T-cell (primary cell): ENCODE measurements around the gene ZSCAN21. TPM values are rescaled to one million over a fixed set of nuclear protein-coding genes. Genes with fewer than 3 reads are reported as not detected.

Source experiments
- ATAC-seq, 4 experiments: fragments of 200-7000 bp in 3 of 4; fragments of 150-1000 bp in 1 of 4; cut with Tn5 transposase; replicated peaks in 1 of 4; 1 replicate in 3 of 4; 2 replicates in 1 of 4; pipeline ENCODE4 v1.10.0; 2021; ENCODE audit warnings: moderate library complexity in 3 of 4, mild to moderate bottlenecking in 2 of 4, moderate number of reproducible peaks in 1 of 4
- CTCF ChIA-PET, 2 donors: fragments of 300-600 bp; sonication (Branson Sonifier 250); formaldehyde crosslinking; loops; one replicate each; lab custom pipeline; 2022; ENCODE audit warnings: antibody characterized with exemption in 2 of 2; lab: Charles Lee
- POLR2A ChIA-PET, 2 donors: fragments of 300-600 bp; sonication (Branson Sonifier 250); formaldehyde crosslinking; loops; one replicate each; lab custom pipeline; 2022; ENCODE audit warnings: antibody characterized with exemption in 2 of 2; lab: Charles Lee
- DNase-seq, 35 experiments: peaks; one replicate each; pipeline versions ENCODE4 v3.0.0 to v3.0.0-alpha.2; 2013 to 2023
- H3K27ac ChIP-seq: one replicate; pipeline ENCODE4 v1.5.1; 2013; ENCODE audit warnings: low read length
- H3K27me3 ChIP-seq, 2 experiments: replicated peaks in 1 of 2; 1 replicate in 1 of 2; 2 replicates in 1 of 2; pipeline versions ENCODE4 v1.6.1 to v1.7.0; 2013; ENCODE audit warnings: low read length in 1 of 2, mixed read lengths in 1 of 2; ENCODE audit not compliant: control insufficient read depth in 2 of 2, insufficient read depth in 2 of 2; ENCODE audit errors: extremely low read depth in 1 of 2
- H3K36me3 ChIP-seq, 2 donors: 1 replicate in 1 of 2; 2 replicates in 1 of 2; pipeline versions ENCODE4 v1.6.1 to v1.7.0; 2013; ENCODE audit warnings: low read length in 1 of 2; ENCODE audit not compliant: control insufficient read depth in 2 of 2, insufficient read depth in 1 of 2; ENCODE audit errors: extremely low read depth in 1 of 2
- H3K4me1 ChIP-seq, 2 experiments: 1 replicate in 1 of 2; 2 replicates in 1 of 2; pipeline versions ENCODE4 v1.6.1 to v1.7.0; 2013; ENCODE audit warnings: low read length in 2 of 2, mixed read lengths in 1 of 2; ENCODE audit not compliant: insufficient read depth in 2 of 2, control insufficient read depth in 1 of 2; ENCODE audit errors: extremely low read depth in 1 of 2
- H3K4me3 ChIP-seq, 2 donors: 1 replicate in 1 of 2; 2 replicates in 1 of 2; pipeline versions ENCODE4 v1.5.1 to v1.7.0; 2013; ENCODE audit warnings: mild to moderate bottlenecking in 2 of 2, low read length in 1 of 2, moderate library complexity in 1 of 2; ENCODE audit not compliant: control insufficient read depth in 1 of 2; ENCODE audit errors: extremely low read depth in 1 of 2
- H3K9me3 ChIP-seq: 2 replicates; pipeline ENCODE4 v1.7.0; 2013
- H3K27ac Mint-ChIP-seq, 2 donors: one replicate each; pipeline ENCODE4 v1.8.0; 2020 to 2021; ENCODE audit warnings: mild to moderate bottlenecking in 2 of 2, mixed read lengths in 2 of 2
- H3K27me3 Mint-ChIP-seq, 2 donors: one replicate each; pipeline ENCODE4 v1.8.0; 2021 to 2022; ENCODE audit warnings: mixed read lengths in 2 of 2
- H3K36me3 Mint-ChIP-seq: one replicate; pipeline ENCODE4 v1.8.0; 2021; ENCODE audit warnings: mixed read lengths
- H3K4me1 Mint-ChIP-seq, 3 donors: one replicate each; pipeline ENCODE4 v1.8.0; 2020 to 2022; ENCODE audit warnings: mixed read lengths in 3 of 3, mild to moderate bottlenecking in 1 of 3
- H3K4me3 Mint-ChIP-seq, 3 donors: one replicate each; pipeline ENCODE4 v1.8.0; 2020 to 2022; ENCODE audit warnings: mild to moderate bottlenecking in 3 of 3, mixed read lengths in 3 of 3, moderate library complexity in 3 of 3
- H3K9me3 Mint-ChIP-seq, 3 donors: one replicate each; pipeline ENCODE4 v1.8.0; 2020 to 2022; ENCODE audit warnings: mixed read lengths in 3 of 3
- WGBS: methylation state at CpG from one replicate; pipeline ENCODE4 v1.1.5; 2013; ENCODE audit warnings: missing lambda C conversion rate; ENCODE audit not compliant: insufficient coverage; 5-methylcytosine and 5-hydroxymethylcytosine counted together
- total RNA-seq, 35 experiments: library from RNA in 6 of 35; stranded (reverse) in 6 of 35; fragments of 120-200 nt in 1 of 35; gene quantifications; one replicate each; pipeline versions ENCODE4 v1.2.1 to v1.2.4 and lab custom pipeline; 2013 to 2026

Gene ZSCAN21
- total RNA-seq, 5 donors from 2014 or later (not counting 1 experiment from before 2014, with no cell fraction given): 4.4 to 9.9 (median 9.3) TPM

- WGBS: 96% methylated on average over 11 of the region's 25 CpGs
- peaks cover 39% of the 10 kb centered on the region for H3K36me3 Mint-ChIP-seq
- no peak overlapping the region for H3K27ac Mint-ChIP-seq
- Histone ChIP-seq H3K36me3 (peaks cover 25 to 57% of the 10 kb centered on the region in 2 donors), H3K27ac (no peak overlapping the region), H3K4me1 (peaks cover 0 to 5% of the 10 kb centered on the region in 2 experiments), H3K27me3 (no peaks in the 10 kb centered on the region), H3K9me3 (no peaks in the 10 kb centered on the region), H3K4me3 (no peak overlapping the region)
- no peak overlapping the region for H3K4me3 Mint-ChIP-seq
- H3K27me3 Mint-ChIP-seq: no peaks in the 10 kb centered on the region
- peaks cover 0 to 10% (median 5%) of the 10 kb centered on the region in 3 donors for H3K4me1 Mint-ChIP-seq
- no peak for DNase-seq
- no peaks in the 10 kb centered on the region for H3K9me3 Mint-ChIP-seq
- ChIA-PET CTCF (no interaction called here), POLR2A (no interaction called here)
- ATAC-seq: no peak
These were observed 57.7 kb downstream of the ZSCAN21 start for GRCh38 chr7:100107125-100107737.

GRCh38 chr7:100107890-100108289 lies 58.3 kb downstream of the ZSCAN21 start:
- WGBS: 94% methylated on average over 10 of the region's 11 CpGs
- no peak for ATAC-seq
- Mint-ChIP-seq H3K4me3 (no peak overlapping the region), H3K27ac (no peak overlapping the region), H3K4me1 (peaks cover 0 to 4% (median 0%) of the 10 kb centered on the region in 3 donors), H3K9me3 (no peaks in the 10 kb centered on the region), H3K27me3 (no peaks in the 10 kb centered on the region), H3K36me3 (peaks cover 39% of the 10 kb centered on the region)
- no peak overlapping the region for H3K4me3 ChIP-seq
- DNase-seq: no peak
- H3K4me1 ChIP-seq: no peaks in the 10 kb centered on the region
- H3K27ac ChIP-seq: no peak overlapping the region
- ChIA-PET CTCF (no interaction called here), POLR2A (no interaction called here)
- H3K27me3 ChIP-seq: no peaks in the 10 kb centered on the region
- H3K36me3 ChIP-seq: peaks cover 25 to 63% of the 10 kb centered on the region in 2 donors
- no peaks in the 10 kb centered on the region for H3K9me3 ChIP-seq

- Mint-ChIP-seq H3K4me3 (no peak overlapping the region), H3K27ac (no peak overlapping the region), H3K4me1 (no peaks in the 10 kb centered on the region), H3K27me3 (no peaks in the 10 kb centered on the region), H3K36me3 (peaks cover 34% of the 10 kb centered on the region), H3K9me3 (no peaks in the 10 kb centered on the region)
- ATAC-seq (no peak), DNase-seq (no peak)
- Histone ChIP-seq H3K4me3 (no peak overlapping the region), H3K36me3 (peaks cover 22 to 72% of the 10 kb centered on the region in 2 donors), H3K27me3 (no peaks in the 10 kb centered on the region), H3K27ac (no peak overlapping the region), H3K4me1 (no peaks in the 10 kb centered on the region), H3K9me3 (no peaks in the 10 kb centered on the region)
- CTCF ChIA-PET: no interaction called here
- POLR2A ChIA-PET: no interaction called here
- WGBS: 89% methylated on average over 7 of the region's 12 CpGs
These were observed 60.1 kb downstream of the ZSCAN21 start for GRCh38 chr7:100109521-100110163.

- Mint-ChIP-seq H3K27ac (no peak overlapping the region), H3K9me3 (no peaks in the 10 kb centered on the region), H3K36me3 (peaks cover 34% of the 10 kb centered on the region), H3K27me3 (no peaks in the 10 kb centered on the region), H3K4me3 (no peak overlapping the region), H3K4me1 (peaks cover 0 to 3% (median 0%) of the 10 kb centered on the region in 3 donors)
- H3K27ac ChIP-seq: no peak overlapping the region
- 98% methylated on average over 5 of the region's 7 CpGs for WGBS
- ChIA-PET POLR2A (no interaction called here), CTCF (no interaction called here)
- H3K4me1 ChIP-seq: no peaks in the 10 kb centered on the region
- no peaks in the 10 kb centered on the region for H3K27me3 ChIP-seq
- ATAC-seq: no peak
- H3K4me3 ChIP-seq: no peak overlapping the region
- no peak for DNase-seq
- H3K9me3 ChIP-seq: no peaks in the 10 kb centered on the region
- peaks cover 22 to 67% of the 10 kb centered on the region in 2 donors for H3K36me3 ChIP-seq
These were observed 61.6 kb downstream of the ZSCAN21 start for GRCh38 chr7:100111156-100111555.

GRCh38 chr7:100111914-100112313 lies 62.3 kb downstream of the ZSCAN21 start:
- no peaks in the 10 kb centered on the region for H3K27me3 ChIP-seq
- no peaks in the 10 kb centered on the region for H3K4me1 ChIP-seq
- H3K4me1 Mint-ChIP-seq: peaks cover 0 to 8% (median 2%) of the 10 kb centered on the region in 3 donors
- no peaks in the 10 kb centered on the region for H3K9me3 ChIP-seq
- H3K36me3 Mint-ChIP-seq: peaks cover 33% of the 10 kb centered on the region
- H3K36me3 ChIP-seq: peaks cover 18 to 61% of the 10 kb centered on the region in 2 donors
- no peak overlapping the region for H3K27ac Mint-ChIP-seq
- ChIA-PET CTCF (interaction anchor here in 1 of 2 donors (0.6 kb wide), 2 partner anchors 13 to 175 kb away, joined by 3 to 5 read pairs; no protein-coding TSS in a partner anchor), POLR2A (no interaction called here)
- H3K9me3 Mint-ChIP-seq: no peaks in the 10 kb centered on the region
- no peak for DNase-seq
- WGBS: 100% methylated on average over 3 of the region's 13 CpGs
- no peak overlapping the region for H3K4me3 ChIP-seq
- H3K4me3 Mint-ChIP-seq: no peak overlapping the region
- H3K27me3 Mint-ChIP-seq: no peaks in the 10 kb centered on the region
- ATAC-seq: no peak
- H3K27ac ChIP-seq: no peak overlapping the region
